Neural progenitor cell (in vitro differentiated cells): Measurements from ENCODE around the gene RABGGTA. TPM values are rescaled to one million over a fixed set of nuclear protein-coding genes. Genes with fewer than 3 reads are reported as not detected.

Experiments used
- DNase-seq: peaks from one replicate; pipeline ENCODE4 v3.0.0-alpha.2; 2016; ENCODE audit warnings: low spot score
- H2AFZ ChIP-seq: fragments of 200-600 bp; sonication (generic); replicated peaks from 2 replicates; pipeline ENCODE4 v1.6.1; 2016; ENCODE audit warnings: antibody characterized with exemption
- H3F3A ChIP-seq: fragments of 200-600 bp; sonication (generic); 2 replicates; pipeline ENCODE4 v1.6.1; 2016; ENCODE audit warnings: antibody characterized with exemption, low read depth
- H3K27ac ChIP-seq: fragments of 200-600 bp; sonication (generic); 2 replicates; pipeline ENCODE4 v1.5.1; 2016; ENCODE audit warnings: mild to moderate bottlenecking
- H3K27me3 ChIP-seq: fragments of 200-600 bp; sonication (generic); 2 replicates; pipeline ENCODE4 v1.6.1; 2016; ENCODE audit warnings: mild to moderate bottlenecking, moderate library complexity
- H3K36me3 ChIP-seq: fragments of 200-600 bp; sonication (generic); 2 replicates; pipeline ENCODE4 v1.5.1; 2016
- H3K4me1 ChIP-seq: fragments of 200-600 bp; sonication (generic); 2 replicates; pipeline ENCODE4 v1.6.1; 2016; ENCODE audit warnings: mixed run types
- H3K4me2 ChIP-seq: fragments of 200-600 bp; sonication (generic); 2 replicates; pipeline ENCODE4 v1.6.1; 2016
- H3K4me3 ChIP-seq: fragments of 200-600 bp; sonication (generic); 2 replicates; pipeline ENCODE4 v1.5.1; 2016
- H3K79me2 ChIP-seq: fragments of 200-600 bp; sonication (generic); 2 replicates; pipeline ENCODE4 v1.6.1; 2016; ENCODE audit warnings: low read depth
- H3K9ac ChIP-seq: fragments of 200-600 bp; sonication (generic); 2 replicates; pipeline ENCODE4 v1.6.1; 2016
- H3K9me3 ChIP-seq: fragments of 200-600 bp; sonication (generic); 2 replicates; pipeline ENCODE4 v1.5.1; 2016; ENCODE audit warnings: low read depth
- H4K20me1 ChIP-seq: fragments of 200-600 bp; sonication (generic); 2 replicates; pipeline ENCODE4 v1.6.1; 2016; ENCODE audit warnings: low read depth
- H3K27ac Mint-ChIP-seq: 3 replicates; pipeline ENCODE4 v1.8.0; 2021; ENCODE audit warnings: mixed read lengths
- H3K27me3 Mint-ChIP-seq: 2 replicates; pipeline ENCODE4 v1.8.0; 2022; ENCODE audit warnings: low read depth, mild to moderate bottlenecking, inconsistent platforms, moderate library complexity, mixed read lengths; ENCODE audit not compliant: insufficient read depth
- H3K36me3 Mint-ChIP-seq: 3 replicates; pipeline ENCODE4 v1.8.0; 2021; ENCODE audit warnings: mixed read lengths
- H3K4me1 Mint-ChIP-seq: 3 replicates; pipeline ENCODE4 v1.8.0; 2021; ENCODE audit warnings: mixed read lengths
- H3K4me3 Mint-ChIP-seq: 3 replicates; pipeline ENCODE4 v1.8.0; 2021; ENCODE audit warnings: mild to moderate bottlenecking, moderate library complexity, mixed read lengths
- H3K9me3 Mint-ChIP-seq: 3 replicates; pipeline ENCODE4 v1.8.0; 2020; ENCODE audit warnings: mixed read lengths
- EZH2 ChIP-seq: fragments of 200-600 bp; sonication (generic); IDR thresholded peaks from 2 replicates; pipeline ENCODE4 v1.6.1; 2017; ENCODE audit warnings: antibody characterized with exemption, mild to moderate bottlenecking, moderate library complexity
- EZH2phosphoT487 ChIP-seq: fragments of 200-600 bp; sonication (generic); IDR thresholded peaks from 2 replicates; pipeline ENCODE4 v1.6.1; 2017; ENCODE audit warnings: antibody characterized with exemption
- total RNA-seq: library from RNA; depleted of rRNA; stranded (reverse); fragments of >200 nt; gene quantifications from 2 replicates; pipeline ENCODE4 v1.2.3, GENCODE V29; 2015; ENCODE audit warnings: low replicate concordance
- TF ChIP-seq, protein P1 (sequence below): fragments of 200-600 bp; sonication (generic); IDR thresholded peaks from 2 replicates; pipeline ENCODE4 v1.5.1; 2017; ENCODE audit warnings: antibody characterized with exemption, mild to moderate bottlenecking

Gene RABGGTA
- total RNA-seq, 1 donor from 2014 or later, result 7.1 TPM

DNA sequence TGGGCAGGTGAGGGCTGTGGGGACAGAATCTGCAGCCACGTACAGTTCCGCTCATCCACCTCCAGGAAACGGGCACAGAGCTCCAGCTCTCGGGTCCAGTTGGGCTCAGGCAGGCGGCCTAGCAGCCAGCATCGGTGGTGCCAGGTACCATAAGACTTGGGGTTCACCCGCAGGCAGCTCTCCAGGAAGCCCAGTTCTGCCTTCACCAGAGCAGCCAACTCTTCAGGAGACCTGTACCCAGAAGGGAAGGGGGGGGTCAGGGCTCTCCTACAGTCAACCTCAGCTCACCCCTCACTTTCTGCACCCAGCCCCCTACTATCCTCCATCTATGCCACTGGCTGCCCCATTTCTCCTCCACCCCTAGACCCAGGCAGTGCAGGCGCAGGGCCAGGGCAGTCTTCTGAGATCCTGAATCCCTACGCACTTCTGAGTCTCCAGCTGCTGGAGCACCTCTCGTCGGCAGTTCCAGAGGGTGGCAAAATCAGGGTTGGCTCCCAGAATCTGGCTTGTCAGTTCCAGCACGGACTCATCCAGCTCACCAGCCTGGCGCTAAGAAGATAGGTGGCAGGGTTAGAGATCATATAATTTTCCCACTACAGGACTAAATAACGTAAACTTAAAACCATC lies 1.4 kb downstream of the RABGGTA start:
- peaks cover 6% of the 10 kb centered on the region for H3K4me1 ChIP-seq
- no peaks in the 10 kb centered on the region for H4K20me1 ChIP-seq
- H3K4me2 ChIP-seq, result no peak overlapping the region
- peak overlapping the region; percentile 91 for H3K4me3 Mint-ChIP-seq
- H3F3A ChIP-seq, result peaks cover 10% of the 10 kb centered on the region
- DNase-seq, result no peak
- H3K4me1 Mint-ChIP-seq, result peaks cover 15% of the 10 kb centered on the region
- H2AFZ ChIP-seq, result no peak overlapping the region
- peaks cover 8% of the 10 kb centered on the region for H3K79me2 ChIP-seq
- peaks cover 8% of the 10 kb centered on the region for H3K27me3 Mint-ChIP-seq
- TF ChIP-seq, protein P1, sequence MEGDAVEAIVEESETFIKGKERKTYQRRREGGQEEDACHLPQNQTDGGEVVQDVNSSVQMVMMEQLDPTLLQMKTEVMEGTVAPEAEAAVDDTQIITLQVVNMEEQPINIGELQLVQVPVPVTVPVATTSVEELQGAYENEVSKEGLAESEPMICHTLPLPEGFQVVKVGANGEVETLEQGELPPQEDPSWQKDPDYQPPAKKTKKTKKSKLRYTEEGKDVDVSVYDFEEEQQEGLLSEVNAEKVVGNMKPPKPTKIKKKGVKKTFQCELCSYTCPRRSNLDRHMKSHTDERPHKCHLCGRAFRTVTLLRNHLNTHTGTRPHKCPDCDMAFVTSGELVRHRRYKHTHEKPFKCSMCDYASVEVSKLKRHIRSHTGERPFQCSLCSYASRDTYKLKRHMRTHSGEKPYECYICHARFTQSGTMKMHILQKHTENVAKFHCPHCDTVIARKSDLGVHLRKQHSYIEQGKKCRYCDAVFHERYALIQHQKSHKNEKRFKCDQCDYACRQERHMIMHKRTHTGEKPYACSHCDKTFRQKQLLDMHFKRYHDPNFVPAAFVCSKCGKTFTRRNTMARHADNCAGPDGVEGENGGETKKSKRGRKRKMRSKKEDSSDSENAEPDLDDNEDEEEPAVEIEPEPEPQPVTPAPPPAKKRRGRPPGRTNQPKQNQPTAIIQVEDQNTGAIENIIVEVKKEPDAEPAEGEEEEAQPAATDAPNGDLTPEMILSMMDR, result no peak
- TF ChIP-seq EZH2phosphoT487, result no peak
- no peak overlapping the region for H3K27ac Mint-ChIP-seq
- no peaks in the 10 kb centered on the region for H3K9me3 Mint-ChIP-seq
- no peak overlapping the region for H3K27ac ChIP-seq
- H3K4me3 ChIP-seq, result no peak overlapping the region
- H3K36me3 Mint-ChIP-seq, result peaks cover 2% of the 10 kb centered on the region
- no peaks in the 10 kb centered on the region for H3K36me3 ChIP-seq
- no peaks in the 10 kb centered on the region for H3K27me3 ChIP-seq
- H3K9me3 ChIP-seq, result no peaks in the 10 kb centered on the region
- H3K9ac ChIP-seq, result no peak overlapping the region

GRCh38 chr14:24269368-24269767 lies 2.0 kb downstream of the RABGGTA start:
- no peak for DNase-seq
- Mint-ChIP-seq H3K36me3 (peaks cover 2% of the 10 kb centered on the region), H3K27ac (no peak overlapping the region), H3K9me3 (no peaks in the 10 kb centered on the region), H3K27me3 (peaks cover 8% of the 10 kb centered on the region), H3K4me3 (peak overlapping the region; percentile 52), H3K4me1 (peaks cover 15% of the 10 kb centered on the region)
- Histone ChIP-seq H3K9ac (no peak overlapping the region), H3F3A (peaks cover 10% of the 10 kb centered on the region), H3K4me1 (peaks cover 6% of the 10 kb centered on the region), H3K9me3 (no peaks in the 10 kb centered on the region), H3K79me2 (peaks cover 8% of the 10 kb centered on the region), H3K4me2 (no peak overlapping the region), H3K36me3 (no peaks in the 10 kb centered on the region), H3K27me3 (no peaks in the 10 kb centered on the region), H3K27ac (no peak overlapping the region), H3K4me3 (no peak overlapping the region), H2AFZ (no peak overlapping the region), H4K20me1 (no peaks in the 10 kb centered on the region)
- TF ChIP-seq EZH2phosphoT487 (no peak), EZH2 (no peak)
- TF ChIP-seq, protein P1, result no peak

DNA sequence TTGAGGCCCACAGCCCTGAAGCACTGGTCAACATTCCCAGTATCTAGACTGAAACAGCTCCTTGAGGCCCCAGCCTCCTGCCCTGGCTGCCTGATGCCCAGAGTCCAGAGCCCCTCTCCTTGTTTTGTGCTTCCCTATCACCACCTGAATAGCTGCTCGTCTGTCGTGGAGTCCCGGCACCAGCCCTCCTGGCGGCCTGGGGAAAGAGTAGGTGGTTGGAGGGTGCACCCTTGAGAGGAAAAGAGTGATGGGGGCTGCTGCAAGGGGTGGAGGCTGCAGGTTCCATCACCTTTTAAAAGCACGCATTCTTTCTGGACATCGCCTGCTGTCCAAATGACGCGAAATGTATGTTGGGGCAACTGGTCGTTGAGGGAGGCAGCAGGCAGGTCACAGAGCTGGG lies 3.2 kb downstream of the RABGGTA start:
- H3K4me1 Mint-ChIP-seq, result peaks cover 15% of the 10 kb centered on the region
- H3K36me3 Mint-ChIP-seq, result no peaks in the 10 kb centered on the region
- Histone ChIP-seq H3K9me3 (no peaks in the 10 kb centered on the region), H3K79me2 (peaks cover 8% of the 10 kb centered on the region), H3K9ac (no peak overlapping the region), H4K20me1 (no peaks in the 10 kb centered on the region), H3F3A (peaks cover 10% of the 10 kb centered on the region), H3K27ac (no peak overlapping the region), H3K4me3 (no peak overlapping the region), H3K36me3 (no peaks in the 10 kb centered on the region), H3K4me2 (no peak overlapping the region), H2AFZ (no peak overlapping the region), H3K27me3 (no peaks in the 10 kb centered on the region), H3K4me1 (peaks cover 6% of the 10 kb centered on the region)
- H3K27ac Mint-ChIP-seq, result no peak overlapping the region
- TF ChIP-seq EZH2 (no peak), EZH2phosphoT487 (no peak)
- TF ChIP-seq, protein P1, result no peak
- H3K4me3 Mint-ChIP-seq, result no peak overlapping the region
- peaks cover 8% of the 10 kb centered on the region for H3K27me3 Mint-ChIP-seq
- no peaks in the 10 kb centered on the region for H3K9me3 Mint-ChIP-seq
- DNase-seq, result no peak
